ENCODE measurements around the gene POLR2H. TPM values are rescaled to one million over a fixed set of nuclear protein-coding genes. Genes with fewer than 3 reads are reported as not detected.

The POLR2H gene
- polyA plus RNA-seq, 1 of the 3 experiments (the other 2 are of a cell fraction), result 206 TPM

- TF ChIP-seq USF2 (IDR thresholded peaks at IDR 0.05; ENCODE audit: borderline replicate concordance, low read depth, low read length), result no peak
These were observed 26.2 kb upstream of the POLR2H start (continued) for GRCh38 chr3:184335291-184335660.

GRCh38 chr3:184335661-184336546 is 25.6 kb upstream of the POLR2H start:
- ChIA-PET CTCF (interaction anchor here (1.0 to 1.2 kb wide), 2 partner anchors 14 to 18 kb away, joined by 4 to 5 read pairs; no protein-coding TSS in a partner anchor), POLR2A (interaction anchor here (0.7 to 1.6 kb wide), 4 partner anchors 12 to 26 kb away, joined by 3 to 8 read pairs (median 4); partner anchors contain the start of genes CLCN2 and POLR2H)
- Histone ChIP-seq H4K20me1 (ENCODE audit: insufficient read depth) (peaks cover 23% of the 10 kb centered on the region), H3K4me2 (peak overlapping the region; percentile 85), H3K9ac (peak overlapping the region; percentile 83), H3K4me1 (ENCODE audit: control insufficient read depth in 1 of 2, insufficient read depth in 2 of 2, low read depth in 1 of 2, low read length in 1 of 2) (peaks cover 37 to 56% of the 10 kb centered on the region in 2 experiments; a peak in 3 of 4 replicates), H3K79me2 (ENCODE audit: insufficient read depth) (peaks cover 67% of the 10 kb centered on the region), H3K27ac (ENCODE audit: low read depth in 2 of 2, low read length in 1 of 2) (peak overlapping the region; percentile 90 to 92), H3F3A (replicated peaks; ENCODE audit: insufficient read depth) (peaks cover 49% of the 10 kb centered on the region), H3K36me3 (replicated peaks in 1 of 2; ENCODE audit: control insufficient read depth in 1 of 2, insufficient read depth in 2 of 2, low read length in 1 of 2) (peaks cover 31 to 44% of the 10 kb centered on the region in 2 experiments), H3K4me3 (ENCODE audit: low read depth in 2 of 2, low read length in 1 of 2) (peak overlapping the region; percentile 72 to 74), H3K9me3 (no peaks in the 10 kb centered on the region), H3K9me2 (no peaks in the 10 kb centered on the region), H2AFZ (ENCODE audit: low read depth) (no peak overlapping the region), H3K27me3 (ENCODE audit: insufficient read depth) (no peaks in the 10 kb centered on the region)
- WGBS (ENCODE audit: low lambda C conversion rate), result 2% methylated on average over 23 of the region's 77 CpGs
- DNase-seq, result peak; percentile 93
- TF ChIP-seq POLR2AphosphoS5 (IDR thresholded peaks at IDR 0.05; ENCODE audit: low read depth, low read length), result peak; percentile 55; the same call in 1 of the 2 replicates
- peak; percentile 30; the same call in 1 of the 2 replicates for TF ChIP-seq MAX (IDR thresholded peaks at IDR 0.05; ENCODE audit: low read depth)
- no peak for TF ChIP-seq FOSL2 (IDR thresholded peaks at IDR 0.05; ENCODE audit: borderline replicate concordance, low read depth)
- no peak for TF ChIP-seq EP300 (IDR thresholded peaks at IDR 0.05; ENCODE audit: borderline replicate concordance in 1 of 2, low read depth in 1 of 2, low read length in 1 of 2)
- TF ChIP-seq PBX3 (IDR thresholded peaks at IDR 0.05), result peak; percentile 46
- TF ChIP-seq FOXM1 (IDR thresholded peaks at IDR 0.05; ENCODE audit: low read depth), result no peak
- no peak for TF ChIP-seq NFIC (IDR thresholded peaks at IDR 0.05; ENCODE audit: borderline replicate concordance)
- TF ChIP-seq RFX5 (IDR thresholded peaks at IDR 0.05; ENCODE audit: low read length), result no peak
- no peak for TF ChIP-seq RXRA (IDR thresholded peaks at IDR 0.05; ENCODE audit: borderline replicate concordance, low read depth)
- TF ChIP-seq TCF12 (IDR thresholded peaks at IDR 0.05), result no peak
- no peak for TF ChIP-seq RCOR1 (IDR thresholded peaks at IDR 0.05; ENCODE audit: low read length)
- no peak for TF ChIP-seq GABPA (IDR thresholded peaks at IDR 0.05; ENCODE audit: low read depth)
- TF ChIP-seq CTCF (IDR thresholded peaks at IDR 0.05), result no peak
- no peak for TF ChIP-seq MEF2A (IDR thresholded peaks at IDR 0.05; ENCODE audit: borderline replicate concordance, low read depth)
- TF ChIP-seq USF1 (IDR thresholded peaks at IDR 0.05; ENCODE audit: borderline replicate concordance, low read depth), result peak; percentile 21; the same call in 1 of the 2 replicates
- no peak for TF ChIP-seq EZH2phosphoT487 (IDR thresholded peaks at IDR 0.05; ENCODE audit: borderline replicate concordance, low read depth)
- TF ChIP-seq USF2 (IDR thresholded peaks at IDR 0.05; ENCODE audit: borderline replicate concordance, low read depth, low read length), result peak; percentile 24; the same call in 1 of the 2 replicates
- 0 out of 2 replicates have a peak, but pooled peaks have one; percentile 6 for TF ChIP-seq TEAD4 (IDR thresholded peaks at IDR 0.05; ENCODE audit: borderline replicate concordance, insufficient read depth)
- peak; percentile 37 for TF ChIP-seq MXI1 (IDR thresholded peaks at IDR 0.05; ENCODE audit: low read depth, low read length)
- no peak for TF ChIP-seq YY1 (IDR thresholded peaks at IDR 0.05; ENCODE audit: low read depth)
- peak; percentile 75; the same call in 1 of the 2 replicates for TF ChIP-seq SIN3A (IDR thresholded peaks at IDR 0.05; ENCODE audit: borderline replicate concordance, low read depth, low read length)
- peak; percentile 49; the same call in 1 of the 2 replicates for TF ChIP-seq JUND (IDR thresholded peaks at IDR 0.05)
- no peak for TF ChIP-seq NRF1 (IDR thresholded peaks at IDR 0.05; ENCODE audit: low read depth, low read length)
- TF ChIP-seq ELF1 (IDR thresholded peaks at IDR 0.05), result peak; percentile 33; the same call in 1 of the 2 replicates
- peak; percentile 13; the same call in 1 of the 2 replicates for TF ChIP-seq TAF1 (IDR thresholded peaks at IDR 0.05; ENCODE audit: borderline replicate concordance, low read depth, low read length)

Measured in SK-N-SH (cell line).